ENCODE measurements around the gene C12orf42. TPM values are rescaled to one million over a fixed set of nuclear protein-coding genes. Genes with fewer than 3 reads are reported as not detected.

Gene C12orf42
- total RNA-seq, 1 donor from 2014 or later, result not detected

- Histone ChIP-seq H3K4me1 (no peaks in the 10 kb centered on the region), H3K4me3 (no peak overlapping the region), H3K36me3 (no peaks in the 10 kb centered on the region), H3K27ac (replicated peaks) (no peak overlapping the region), H3K27me3 (ENCODE audit: low read depth) (no peaks in the 10 kb centered on the region), H3K9me3 (replicated peaks) (peaks cover 5% of the 10 kb centered on the region)
- intact Hi-C loops (cut with micrococcal nuclease), result no loop called here
- no peak for DNase-seq
- TF ChIP-seq CTCF (IDR thresholded peaks at IDR 0.05; ENCODE audit: borderline replicate concordance), result no peak
Measured at GRCh38 chr12:103422328-103422727, 73.4 kb downstream of the C12orf42 start.

GRCh38 chr12:103421402-103421801 lies 74.4 kb downstream of the C12orf42 start:
- intact Hi-C loops (cut with micrococcal nuclease), result no loop called here
- peaks cover 4% of the 10 kb centered on the region for H3K9me3 ChIP-seq (replicated peaks)
- no peak for TF ChIP-seq CTCF (IDR thresholded peaks at IDR 0.05; ENCODE audit: borderline replicate concordance)
- H3K36me3 ChIP-seq, result no peaks in the 10 kb centered on the region
- no peak overlapping the region for H3K27ac ChIP-seq (replicated peaks)
- DNase-seq, result no peak
- H3K4me3 ChIP-seq, result no peak overlapping the region
- H3K4me1 ChIP-seq, result no peaks in the 10 kb centered on the region
- H3K27me3 ChIP-seq (ENCODE audit: low read depth), result no peaks in the 10 kb centered on the region

GRCh38 chr12:103415681-103416080 lies 80.1 kb downstream of the C12orf42 start:
- TF ChIP-seq CTCF (IDR thresholded peaks at IDR 0.05; ENCODE audit: borderline replicate concordance), result no peak
- H3K27ac ChIP-seq (replicated peaks), result no peak overlapping the region
- peaks cover 4% of the 10 kb centered on the region for H3K9me3 ChIP-seq (replicated peaks)
- no peak overlapping the region for H3K4me3 ChIP-seq
- no peaks in the 10 kb centered on the region for H3K36me3 ChIP-seq
- intact Hi-C loops (cut with micrococcal nuclease), result no loop called here
- DNase-seq, result no peak
- no peaks in the 10 kb centered on the region for H3K4me1 ChIP-seq
- H3K27me3 ChIP-seq (ENCODE audit: low read depth), result no peaks in the 10 kb centered on the region

GRCh38 chr12:103401421-103401820 lies 94.3 kb downstream of the C12orf42 start:
- no peak overlapping the region for H3K27ac ChIP-seq (replicated peaks)
- no peaks in the 10 kb centered on the region for H3K27me3 ChIP-seq (ENCODE audit: low read depth)
- H3K4me1 ChIP-seq, result no peaks in the 10 kb centered on the region
- intact Hi-C loops (cut with micrococcal nuclease), result no loop called here
- no peaks in the 10 kb centered on the region for H3K9me3 ChIP-seq (replicated peaks)
- DNase-seq, result no peak
- TF ChIP-seq CTCF (IDR thresholded peaks at IDR 0.05; ENCODE audit: borderline replicate concordance), result no peak
- no peak overlapping the region for H3K4me3 ChIP-seq
- no peaks in the 10 kb centered on the region for H3K36me3 ChIP-seq

- Histone ChIP-seq H3K36me3 (no peaks in the 10 kb centered on the region), H3K27ac (replicated peaks) (no peak overlapping the region), H3K9me3 (replicated peaks) (no peaks in the 10 kb centered on the region), H3K4me1 (no peaks in the 10 kb centered on the region), H3K4me3 (no peak overlapping the region), H3K27me3 (ENCODE audit: low read depth) (no peaks in the 10 kb centered on the region)
- no peak for DNase-seq
- TF ChIP-seq CTCF (IDR thresholded peaks at IDR 0.05; ENCODE audit: borderline replicate concordance), result no peak
- intact Hi-C loops (cut with micrococcal nuclease), result no loop called here
Measured at GRCh38 chr12:103399986-103400385, 95.8 kb downstream of the C12orf42 start.

GRCh38 chr12:103397536-103397935 lies 98.2 kb downstream of the C12orf42 start:
- DNase-seq, result no peak
- no peak overlapping the region for H3K27ac ChIP-seq (replicated peaks)
- no peaks in the 10 kb centered on the region for H3K27me3 ChIP-seq (ENCODE audit: low read depth)
- no peaks in the 10 kb centered on the region for H3K9me3 ChIP-seq (replicated peaks)
- intact Hi-C loops (cut with micrococcal nuclease), result no loop called here
- H3K36me3 ChIP-seq, result no peaks in the 10 kb centered on the region
- no peak overlapping the region for H3K4me3 ChIP-seq
- no peaks in the 10 kb centered on the region for H3K4me1 ChIP-seq
- no peak for TF ChIP-seq CTCF (IDR thresholded peaks at IDR 0.05; ENCODE audit: borderline replicate concordance)
